HL-60/S4 treated with phorbol 12-myristate 13-acetate at 8.2 ng/mL for 4 days and 3 days (cell line): ENCODE data around the gene SPX.

Experiments
- in situ Hi-C: fragments of 300-500 bp; cut with MboI; formaldehyde crosslinking; loops from 2 replicates; pipeline ENCODE4 v1.15.0; 2022; ENCODE audit warnings: low sequenced_read_pairs

Gene SPX, protein sequence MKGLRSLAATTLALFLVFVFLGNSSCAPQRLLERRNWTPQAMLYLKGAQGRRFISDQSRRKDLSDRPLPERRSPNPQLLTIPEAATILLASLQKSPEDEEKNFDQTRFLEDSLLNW

DNA sequence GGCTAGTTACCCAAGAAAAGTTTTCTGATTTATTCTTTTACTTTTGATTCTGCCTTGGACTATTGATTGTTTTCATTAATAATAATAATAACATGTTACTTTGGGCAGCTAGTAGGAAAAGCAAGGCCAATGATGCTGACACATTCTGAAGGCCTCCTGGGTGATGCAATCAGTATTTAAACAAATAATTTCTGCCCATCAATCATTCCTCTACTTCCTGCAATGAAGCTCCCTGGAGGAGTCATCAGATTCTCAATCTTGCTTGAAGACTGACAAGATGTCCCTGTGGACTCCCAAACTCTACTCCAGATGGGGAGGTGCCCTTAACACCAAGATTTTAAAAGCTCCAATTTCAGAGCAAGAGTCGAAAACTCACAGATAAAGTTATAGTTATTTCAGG is at the start of gene SPX:
Gene SPX (plus strand): TSS at position 244 of the 400 bp plus-strand sequence. CDS start 177 bp downstream, outside the sequence.
- in situ Hi-C loops = no loop called here

DNA sequence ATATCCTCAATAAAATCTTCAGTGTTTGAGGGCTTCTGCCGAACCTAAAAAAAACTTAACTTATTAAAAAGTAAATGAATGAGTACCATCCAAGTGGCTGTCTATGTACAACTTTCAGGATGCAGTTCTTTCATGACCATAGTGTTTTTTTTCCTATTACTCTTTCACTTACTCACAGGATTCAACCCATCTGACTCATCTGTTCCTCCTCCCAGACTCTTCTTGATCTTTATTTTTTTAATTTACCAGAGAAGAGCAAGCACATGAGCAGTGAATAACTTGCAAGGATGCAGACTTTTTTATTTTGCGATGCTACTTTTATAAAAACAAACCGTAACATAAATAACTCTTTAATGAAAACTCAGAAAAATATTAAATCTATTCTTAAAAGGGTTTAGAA is 49.1 kb upstream of the SPX start:
- in situ Hi-C loops = no loop called here

DNA sequence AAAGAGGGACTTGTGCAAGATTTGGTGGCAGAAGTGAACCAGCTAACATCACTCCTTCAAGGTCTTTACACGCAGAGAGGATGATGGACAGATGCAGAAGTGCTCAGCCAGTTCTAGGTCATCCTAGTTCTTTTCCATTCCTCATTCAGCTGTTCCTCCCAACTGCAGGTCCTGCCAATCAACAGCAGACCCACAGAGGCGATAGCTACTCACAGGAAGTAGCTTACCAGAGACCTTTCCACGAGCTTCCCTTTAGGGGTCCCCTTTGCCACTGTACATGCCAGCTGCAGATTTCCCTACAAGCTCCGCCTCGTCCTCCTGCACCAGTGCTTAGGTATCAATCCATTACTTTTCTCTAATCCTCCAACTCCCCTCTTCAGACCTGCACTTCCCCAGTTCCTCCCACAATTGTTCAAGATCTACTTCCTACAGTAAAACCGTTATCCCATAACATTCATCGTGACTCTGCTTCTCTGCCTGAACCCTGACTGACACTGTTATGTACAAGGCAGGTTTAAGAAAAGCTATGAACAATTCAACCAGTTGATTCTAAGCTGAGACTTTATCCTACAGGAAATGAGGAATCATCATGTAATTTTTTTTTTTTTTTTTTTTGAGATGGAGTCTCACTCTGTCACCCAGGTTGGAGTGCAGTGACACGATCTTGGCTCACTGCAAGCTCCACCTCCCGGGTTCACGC is 47.2 kb upstream of the SPX start:
- in situ Hi-C loops = no loop called here

DNA sequence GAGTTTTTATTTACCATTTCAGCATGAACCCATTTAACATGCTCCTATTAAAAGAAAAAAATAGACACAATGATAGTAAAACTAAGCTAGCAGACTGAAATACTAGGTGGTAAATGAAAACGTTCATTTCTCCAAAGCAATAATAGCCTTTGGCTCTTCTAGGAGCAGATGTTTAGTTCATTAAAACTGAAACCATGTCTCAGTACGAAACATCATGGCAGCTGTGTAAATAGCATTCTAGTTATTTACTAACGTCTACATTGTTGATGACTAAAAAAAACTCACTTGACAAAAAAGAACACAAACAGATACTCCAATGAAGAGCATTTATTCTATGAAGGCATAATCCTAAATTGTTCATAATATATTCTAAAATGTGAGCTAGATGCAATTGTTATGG is 42.6 kb upstream of the SPX start:
- in situ Hi-C loops = no loop called here

DNA sequence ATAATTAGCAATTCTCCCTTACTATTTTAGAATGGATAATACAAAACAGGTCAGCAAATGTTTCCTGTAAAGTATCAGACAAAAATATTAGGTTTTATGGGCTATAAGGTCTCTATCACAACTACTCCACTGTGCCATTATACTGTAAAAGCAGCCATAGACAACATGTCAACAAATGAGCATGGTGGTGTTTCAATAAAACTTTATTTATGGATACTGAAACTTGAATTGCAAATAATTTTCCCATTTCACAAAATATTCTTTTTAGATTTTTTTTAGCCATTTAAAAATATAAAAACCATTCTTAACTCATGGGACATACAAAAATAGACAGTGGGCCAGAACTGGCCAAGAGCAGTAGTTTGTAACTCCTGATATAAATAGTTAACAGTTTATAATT is 40.1 kb upstream of the SPX start:
- in situ Hi-C loops = no loop called here

DNA sequence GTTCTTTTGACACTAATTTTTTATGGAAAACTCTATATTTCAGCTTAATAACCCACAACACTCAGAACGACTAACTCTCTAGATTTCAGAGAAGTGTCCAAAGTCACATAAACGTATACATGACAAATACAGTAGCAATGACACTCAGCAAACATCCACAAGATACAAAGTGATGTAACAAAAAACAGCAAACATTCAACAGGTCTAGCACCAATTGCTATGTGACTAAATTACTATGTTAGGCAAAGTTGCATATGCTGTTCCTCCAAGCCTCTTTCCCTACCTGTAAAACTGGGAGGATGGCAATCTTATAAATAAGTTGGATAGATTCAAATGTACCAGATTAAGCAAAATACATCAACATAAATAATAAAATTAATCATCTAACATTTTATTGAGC is 26.3 kb upstream of the SPX start:
- in situ Hi-C loops = no loop called here

DNA sequence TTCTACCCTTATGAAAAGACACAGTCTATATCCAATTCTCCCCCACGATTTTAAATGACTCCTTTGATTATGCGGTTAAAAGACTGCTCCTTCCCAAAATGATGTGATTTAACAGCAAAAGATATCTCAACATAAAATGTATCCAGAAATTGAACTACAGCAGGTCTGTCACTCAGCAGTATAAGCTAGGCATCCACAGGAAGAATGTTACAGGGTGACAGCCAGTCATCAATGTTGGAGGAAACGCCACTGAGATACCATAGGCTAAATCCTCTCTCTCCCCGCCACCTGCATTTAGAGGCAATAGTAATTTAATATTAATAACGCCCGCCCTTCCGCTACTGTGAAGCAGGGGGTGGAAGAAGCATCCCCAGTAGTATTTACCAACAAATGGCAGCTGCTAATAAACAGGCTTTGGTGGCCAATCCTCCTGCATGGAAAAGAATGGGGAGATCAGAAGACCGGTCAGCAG is 25.3 kb upstream of the SPX start:
- in situ Hi-C loops = no loop called here

DNA sequence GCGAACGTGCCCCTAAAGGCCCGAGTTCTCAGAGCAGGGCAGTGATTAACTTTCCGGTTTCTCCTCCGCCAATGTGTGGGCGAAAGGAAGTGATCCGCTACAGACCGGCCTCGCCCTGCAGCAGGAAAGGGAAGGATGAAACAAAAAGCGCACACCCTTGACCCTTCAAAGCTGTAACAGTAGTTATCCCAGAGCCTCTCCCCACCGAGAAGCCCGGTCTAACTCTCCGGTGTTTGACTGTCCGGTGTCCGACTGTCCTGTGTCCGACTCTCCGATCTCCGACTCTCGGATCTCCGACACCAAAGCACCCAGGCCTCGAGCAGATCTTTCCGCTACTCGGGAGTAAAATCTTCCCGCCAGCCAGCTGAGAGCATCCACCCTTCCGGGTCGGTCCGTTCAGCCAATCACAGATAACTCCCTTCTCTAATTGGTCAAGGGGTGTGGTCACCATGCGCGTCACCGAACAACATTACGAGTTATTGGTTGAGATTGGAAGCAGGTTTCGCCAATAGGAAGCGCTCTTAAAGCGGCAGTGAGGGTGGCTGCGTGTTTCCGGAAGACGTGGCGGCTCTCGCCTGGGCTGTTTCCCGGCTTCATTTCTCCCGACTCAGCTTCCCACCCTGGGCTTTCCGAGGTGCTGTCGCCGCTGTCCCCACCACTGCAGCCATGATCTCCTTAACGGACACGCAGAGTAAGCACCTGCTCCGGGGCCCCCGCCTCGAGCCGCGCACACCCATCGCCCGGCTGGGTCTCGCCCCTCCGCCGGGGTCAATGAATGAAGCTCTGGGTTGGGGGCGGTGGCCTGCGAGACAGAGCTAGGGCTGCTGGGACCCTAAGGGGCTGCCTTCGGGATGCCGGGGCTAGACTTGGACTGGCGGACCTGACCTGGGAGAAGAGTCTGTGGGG is 24.6 kb upstream of the SPX start, which contains the start of the genes GOLT1B and RECQL:
Gene GOLT1B (plus strand): TSS at position 532 of the 906 bp plus-strand sequence. CDS start 135 bp downstream, at position 667.
Gene RECQL (minus strand): TSS at position 378 of the 906 bp plus-strand sequence. CDS start 2,065 bp downstream, outside the sequence.
- in situ Hi-C loops = no loop called here

DNA sequence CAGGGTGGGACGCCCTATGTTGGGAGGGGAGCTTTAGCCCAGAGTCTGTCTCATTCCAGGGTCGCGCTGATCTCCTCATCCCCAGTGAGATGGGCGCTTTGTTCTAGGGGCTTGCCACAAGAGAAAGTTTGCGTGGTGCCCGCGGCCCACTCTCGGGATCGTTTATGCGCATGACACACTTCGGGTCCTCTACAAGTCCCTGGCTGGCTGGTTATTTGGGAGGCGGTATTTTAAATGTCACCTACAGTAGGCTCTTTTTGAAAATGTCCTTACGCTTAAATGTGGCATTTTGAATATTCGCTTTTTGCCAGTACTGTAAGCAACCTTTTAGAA is 24.0 kb upstream of the SPX start:
- in situ Hi-C loops = no loop called here

DNA sequence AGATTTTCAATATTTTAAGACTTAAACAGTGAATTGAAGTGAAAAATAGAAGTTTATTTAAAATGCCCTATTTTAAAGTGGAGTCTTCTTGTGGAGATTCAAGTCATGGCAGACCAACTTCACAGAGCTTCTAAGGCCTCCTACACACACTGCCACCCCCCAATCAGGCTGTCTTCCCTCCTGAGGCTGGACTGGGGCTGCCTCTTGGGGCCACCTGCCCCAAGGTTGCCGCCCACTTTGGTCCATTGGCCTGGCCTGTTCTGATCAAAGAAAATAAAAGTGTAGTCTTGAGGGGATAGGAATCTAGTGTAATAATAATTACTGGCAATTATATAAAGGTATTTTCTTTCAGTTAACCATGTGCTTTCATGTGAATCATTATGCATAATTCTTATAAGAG is 23.2 kb upstream of the SPX start:
- in situ Hi-C loops = no loop called here

DNA sequence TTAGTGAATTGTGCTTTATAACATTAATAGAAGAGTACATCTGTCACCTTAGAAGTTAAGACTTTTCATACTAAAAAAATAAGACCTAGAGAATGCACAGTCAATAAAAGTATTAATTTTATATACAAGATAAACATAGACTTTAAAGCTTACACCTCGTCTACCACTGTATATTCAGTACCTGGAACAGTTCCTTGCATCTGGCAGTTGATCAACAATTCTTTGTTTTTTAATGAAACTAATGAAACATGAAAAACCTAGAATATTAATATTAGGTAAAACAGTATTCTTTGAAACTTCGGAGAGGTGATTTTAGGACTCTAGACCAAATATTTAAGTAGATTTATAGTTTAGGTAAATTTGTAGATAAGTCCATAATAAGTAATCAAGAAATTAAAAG is 20.2 kb upstream of the SPX start:
- in situ Hi-C loops = no loop called here

DNA sequence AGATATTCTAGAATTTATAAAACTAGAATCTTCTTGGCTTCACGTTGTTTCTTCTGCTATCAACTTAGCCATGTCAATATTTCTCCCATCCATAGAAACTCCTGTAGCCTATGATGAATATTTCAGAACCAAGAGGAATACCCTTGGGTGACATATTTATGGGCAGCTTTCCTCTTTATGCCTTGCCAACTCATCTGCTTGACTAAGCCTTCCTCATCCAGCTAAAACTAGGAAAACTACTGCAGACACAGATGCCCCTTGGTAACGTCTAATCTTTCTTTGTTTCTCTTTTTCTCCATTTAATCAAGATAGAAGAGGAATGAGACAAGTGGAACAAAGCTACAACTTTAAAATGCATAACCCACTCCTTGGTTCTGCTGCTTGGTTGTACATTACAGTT is 18.2 kb upstream of the SPX start:
- in situ Hi-C loops = no loop called here

DNA sequence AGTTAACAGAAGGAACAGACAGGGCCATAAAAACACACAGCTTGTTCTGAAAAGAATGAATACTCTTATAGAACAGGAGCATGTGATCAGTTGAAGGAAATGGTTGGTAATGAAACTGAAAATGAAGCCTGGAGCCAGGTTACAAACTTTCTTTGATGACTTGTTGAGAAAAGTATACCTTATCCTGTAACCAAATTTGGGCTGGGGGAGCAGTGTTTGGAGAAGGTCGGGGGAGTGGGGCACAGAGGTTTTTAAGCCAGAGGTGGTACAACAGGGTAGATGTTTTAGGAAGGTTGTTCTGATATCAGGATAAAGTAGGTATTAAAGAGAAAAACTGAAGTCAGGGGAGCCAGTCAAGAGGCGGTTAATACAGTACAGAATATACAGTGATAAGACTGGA is 16.3 kb upstream of the SPX start:
- in situ Hi-C loops = no loop called here

DNA sequence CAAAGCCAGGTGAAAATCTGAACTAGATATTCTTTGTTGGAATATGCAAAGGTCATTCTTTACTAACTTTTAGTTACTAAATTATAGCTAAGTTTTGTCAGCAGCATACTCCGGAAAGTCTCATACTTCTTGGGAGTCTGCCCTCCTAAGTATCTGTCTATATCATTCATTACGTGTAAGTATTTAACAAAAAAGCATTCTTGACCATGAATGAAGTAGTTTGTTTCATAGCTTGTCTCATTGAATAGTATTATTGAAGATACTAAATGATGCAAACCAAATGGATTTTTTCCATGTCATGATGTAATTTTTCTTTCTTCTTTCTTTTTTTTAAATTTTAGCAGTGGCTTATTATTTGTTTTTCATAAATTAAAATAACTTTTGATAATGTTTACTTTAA is 9.8 kb upstream of the SPX start:
- in situ Hi-C loops = no loop called here

DNA sequence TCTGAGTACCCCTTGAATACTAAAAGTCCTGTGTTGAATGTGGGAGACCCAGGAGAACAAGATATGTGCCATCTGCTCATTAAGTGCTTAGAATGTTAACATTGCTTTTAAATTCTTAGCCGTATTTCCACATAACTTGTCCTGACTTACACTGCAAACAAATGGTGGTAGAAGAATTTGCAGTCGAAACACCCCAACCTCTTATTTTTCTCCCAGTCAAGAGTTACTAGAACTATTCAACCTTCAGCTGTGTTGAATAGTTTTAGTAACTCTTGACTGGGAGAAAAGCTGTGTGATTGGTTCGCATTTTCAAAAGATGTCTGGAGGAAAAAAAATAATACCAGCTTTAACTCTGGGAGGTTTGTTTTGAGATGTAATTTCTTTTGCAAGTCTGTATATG is 7.6 kb upstream of the SPX start:
- in situ Hi-C loops = no loop called here

DNA sequence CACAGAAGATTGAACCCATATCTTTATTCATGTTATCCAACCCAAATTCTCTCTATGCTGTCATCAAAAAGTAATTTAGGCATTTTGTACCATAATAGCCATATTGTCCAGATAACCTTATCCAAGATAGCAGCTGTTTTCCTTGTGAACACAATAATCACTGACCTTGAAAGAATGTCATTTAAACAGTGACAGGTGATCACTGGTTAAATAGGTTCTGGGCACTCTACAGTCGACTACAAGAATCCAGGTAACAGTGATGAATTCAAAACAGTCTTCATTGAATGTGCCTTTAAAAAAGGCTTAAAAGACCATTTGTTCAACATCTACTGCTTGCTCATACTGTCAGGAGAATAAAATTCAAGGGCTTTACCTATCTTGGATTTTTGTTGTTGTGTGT is 4.6 kb upstream of the SPX start:
- in situ Hi-C loops = no loop called here

DNA sequence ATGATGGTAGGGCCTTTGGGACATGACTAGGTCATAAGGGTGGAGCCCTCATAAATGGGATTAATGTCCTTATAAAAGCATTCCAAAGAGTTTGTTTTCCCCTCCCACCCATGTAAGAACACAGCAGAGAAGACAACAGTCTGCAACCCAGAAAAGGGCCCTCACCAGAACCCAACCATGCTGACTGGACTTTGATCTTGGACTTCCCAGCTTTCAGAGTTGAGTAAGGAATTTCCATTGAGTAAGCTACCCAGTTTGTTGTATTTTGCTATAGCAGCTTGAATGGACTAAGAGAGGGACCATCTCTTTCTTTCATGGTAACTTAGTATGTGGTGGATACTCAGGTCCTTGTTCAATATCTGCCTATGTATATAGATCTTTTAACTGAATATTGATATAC is 2.9 kb upstream of the SPX start:
- in situ Hi-C loops = no loop called here

DNA sequence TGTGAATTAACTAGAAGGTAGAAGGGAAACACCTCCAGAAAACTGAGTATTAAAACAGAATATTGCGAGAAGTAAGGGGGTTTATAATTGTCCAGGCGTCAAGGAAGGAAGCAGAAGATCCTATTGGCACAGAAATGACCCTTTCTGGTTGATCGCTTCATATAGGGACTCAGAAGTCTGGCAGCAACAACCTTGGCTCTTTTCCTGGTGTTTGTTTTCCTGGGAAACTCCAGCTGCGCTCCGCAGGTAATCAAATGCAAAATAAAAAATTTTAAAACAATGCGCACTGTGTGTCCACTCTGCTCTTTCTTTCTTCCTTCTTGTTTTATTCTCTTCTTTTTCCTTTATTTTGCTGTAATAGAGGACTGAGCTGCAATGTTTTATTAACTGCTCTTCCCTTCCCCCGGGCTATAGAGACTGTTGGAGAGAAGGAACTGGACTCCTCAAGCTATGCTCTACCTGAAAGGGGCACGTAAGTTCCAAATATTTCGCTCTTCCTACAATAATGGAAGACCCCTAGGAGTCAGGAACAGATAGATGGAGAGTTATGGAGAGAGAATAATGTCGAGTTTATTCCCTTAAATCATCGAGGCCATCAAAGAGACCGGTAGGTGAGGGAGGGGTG is 737 bp downstream of the SPX start:
- in situ Hi-C loops = no loop called here

DNA sequence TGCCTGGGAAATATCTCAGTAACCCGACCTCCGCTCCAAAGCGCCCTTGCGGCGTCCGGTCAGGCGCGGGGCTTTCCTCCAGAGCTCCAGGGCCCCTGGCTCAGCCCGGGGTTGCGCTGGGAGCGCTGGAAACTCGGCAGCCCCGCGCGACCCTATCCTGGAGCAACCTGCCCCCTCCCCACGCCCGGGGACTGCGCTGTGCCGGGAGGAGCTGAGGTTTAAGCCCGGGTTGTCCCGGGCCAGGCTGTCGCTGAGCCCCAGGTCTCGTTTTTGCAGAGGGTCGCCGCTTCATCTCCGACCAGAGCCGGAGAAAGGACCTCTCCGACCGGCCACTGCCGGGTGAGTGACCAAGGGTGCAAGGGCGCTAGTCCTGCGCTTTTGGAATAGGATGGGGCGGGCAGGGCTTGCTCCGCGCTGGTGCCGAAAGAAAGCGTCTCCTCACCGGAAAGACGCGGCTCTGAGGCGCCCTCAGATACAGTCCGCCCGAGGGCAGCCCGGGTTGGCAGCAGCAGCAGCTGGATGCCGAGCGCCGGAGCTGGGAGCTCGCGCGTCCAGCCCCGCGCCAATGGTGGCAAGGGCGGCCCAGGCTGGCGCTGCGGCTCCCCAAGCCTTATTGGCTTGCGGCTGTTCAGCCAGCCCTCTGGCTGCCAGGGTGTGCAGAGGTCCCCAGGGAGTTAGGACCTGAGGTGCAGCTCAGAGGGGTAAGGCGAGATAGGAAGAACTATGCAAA is 1.5 kb downstream of the SPX start:
- in situ Hi-C loops = no loop called here

DNA sequence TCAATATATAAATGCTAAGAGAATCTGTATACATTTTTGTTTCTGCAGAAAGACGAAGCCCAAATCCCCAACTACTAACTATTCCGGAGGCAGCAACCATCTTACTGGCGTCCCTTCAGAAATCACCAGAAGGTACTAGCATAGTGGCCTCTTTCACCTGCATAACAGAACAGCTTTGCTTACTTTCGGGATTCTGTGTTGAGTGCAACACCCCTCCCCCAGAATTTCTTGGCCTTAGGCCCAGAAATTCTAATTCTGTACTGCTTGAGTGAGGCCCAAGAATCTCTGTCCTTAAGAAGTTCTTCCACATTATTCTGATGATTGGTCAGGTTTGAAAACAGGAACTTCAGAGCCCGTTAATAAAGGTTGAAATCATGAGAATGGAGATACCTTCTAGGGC is 2.9 kb downstream of the SPX start:
- in situ Hi-C loops = no loop called here

DNA sequence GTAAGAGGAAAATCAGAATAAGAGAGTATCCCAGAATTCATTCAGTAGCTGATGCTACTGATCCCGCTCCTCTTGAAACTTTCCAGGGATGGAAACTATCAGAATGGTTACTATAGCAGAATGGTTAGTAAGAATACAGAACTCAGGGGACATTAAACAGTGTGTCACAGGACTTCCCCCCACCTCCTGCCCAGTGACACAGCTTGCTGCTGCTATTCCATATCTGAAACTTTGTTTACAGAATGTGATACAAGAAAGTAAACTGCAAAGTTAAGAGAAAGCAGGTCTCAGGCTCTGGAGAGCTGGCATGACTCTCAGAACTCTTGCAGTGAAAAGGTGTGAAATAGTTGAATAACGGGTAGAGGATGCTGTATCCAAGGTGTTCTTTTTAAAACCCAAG is 3.4 kb downstream of the SPX start:
- in situ Hi-C loops = no loop called here
